ENCODE measurements around the gene PIWIL1. TPM values are rescaled to one million over a fixed set of nuclear protein-coding genes. Genes with fewer than 3 reads are reported as not detected.

The PIWIL1 gene
- polyA plus RNA-seq (2012; rRNA removed) = 0.03 and 0.05 TPM in 2 replicates
- 0.01 and 0.08 TPM in 2 replicates for polyA plus RNA-seq (2012; cell fraction: cytosol; rRNA removed)
- 0.04 and 0.05 TPM in 2 replicates for polyA plus RNA-seq (2012; cell fraction: nucleus; rRNA removed)

DNA sequence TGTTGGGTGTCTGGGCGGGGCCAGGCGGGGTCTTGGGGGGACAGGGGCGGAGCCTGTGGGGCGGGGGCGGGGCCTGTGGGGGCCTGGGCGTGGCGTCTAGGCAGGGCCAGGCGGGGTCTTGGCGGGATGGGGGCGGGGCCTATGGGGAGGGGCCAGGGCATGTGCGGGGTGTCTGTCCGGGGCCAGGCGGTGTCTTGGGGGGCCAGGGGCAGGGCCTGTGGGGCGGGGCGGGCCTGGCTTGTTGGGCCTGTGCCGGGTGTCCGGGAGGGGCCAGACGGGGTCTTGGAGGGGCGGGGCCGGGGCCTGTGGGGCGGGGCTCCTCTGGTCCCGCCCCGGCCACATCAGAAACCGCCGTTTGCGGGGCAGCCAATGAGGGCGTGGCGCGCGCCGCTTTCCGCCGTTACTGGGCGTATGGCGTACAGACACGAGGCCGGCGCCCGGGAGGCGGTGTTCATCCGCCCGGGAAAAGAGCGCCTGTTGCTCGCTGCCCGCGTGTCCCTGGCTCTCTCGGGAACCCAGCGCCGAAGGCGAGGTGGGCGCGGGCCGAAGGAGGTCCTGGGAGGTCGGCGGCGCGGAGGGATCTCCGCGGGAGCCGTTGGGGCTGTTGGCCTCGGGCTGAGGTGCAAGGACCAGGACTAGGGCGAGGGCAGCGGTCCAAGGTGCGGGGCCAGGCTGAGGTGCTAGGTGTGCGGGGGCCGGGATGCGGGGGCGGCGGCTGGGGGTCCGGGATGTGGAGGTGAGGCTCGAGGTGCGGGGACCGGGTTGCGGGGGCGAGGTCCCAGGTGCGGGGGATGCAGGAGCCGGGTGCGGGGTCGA lies at the start of gene PIWIL1:
Gene PIWIL1, plus strand, starts transcription at position 400 of the 816 bp plus-strand sequence. CDS start 4,705 bp downstream, outside the sequence.
- Histone ChIP-seq H3K9me3 (no peaks in the 10 kb centered on the region), H3K36me3 (replicated peaks in 1 of 2; ENCODE audit: control insufficient read depth in 1 of 2, insufficient read depth in 2 of 2, low read length in 1 of 2) (no peaks in the 10 kb centered on the region), H3K4me2 (no peak within 1 kb of the TSS), H3K79me2 (ENCODE audit: insufficient read depth) (no peaks in the 10 kb centered on the region), H3K27me3 (ENCODE audit: insufficient read depth) (no peaks in the 10 kb centered on the region), H4K20me1 (ENCODE audit: insufficient read depth) (no peaks in the 10 kb centered on the region), H3K9me2 (no peaks in the 10 kb centered on the region), H3K27ac (ENCODE audit: low read depth in 2 of 2, low read length in 1 of 2) (no peak within 1 kb of the TSS), H3K9ac (no peak within 1 kb of the TSS), H3F3A (replicated peaks; ENCODE audit: insufficient read depth) (no peaks in the 10 kb centered on the region), H2AFZ (ENCODE audit: low read depth) (no peak within 1 kb of the TSS), H3K4me3 (ENCODE audit: low read depth in 2 of 2, low read length in 1 of 2) (peak within 1 kb of the TSS in 1 of 2 experiments; percentile 37; a peak in 1 of 4 replicates), H3K4me1 (ENCODE audit: control insufficient read depth in 1 of 2, insufficient read depth in 2 of 2, low read depth in 1 of 2, low read length in 1 of 2) (peaks cover 0 to 2% of the 10 kb centered on the region in 2 experiments; a peak in 1 of 4 replicates)
- peak; percentile 56 for TF ChIP-seq CHD2 (IDR thresholded peaks at IDR 0.05; ENCODE audit: low read length, partially characterized antibody)
- TF ChIP-seq YY1 (IDR thresholded peaks at IDR 0.05; ENCODE audit: low read depth) = no peak
- ChIA-PET CTCF (interaction anchor here (0.8 to 8.6 kb wide), 8 partner anchors 15 to 415 kb away, joined by 3 to 100 read pairs (median 22); no protein-coding TSS in a partner anchor), POLR2A (no interaction called here)
- 29% methylated on average over 24 of the region's 79 CpGs for WGBS (ENCODE audit: low lambda C conversion rate)
- DNase-seq = peak; percentile 94

- Histone ChIP-seq H3K27me3 (ENCODE audit: insufficient read depth) (no peaks in the 10 kb centered on the region), H3K79me2 (ENCODE audit: insufficient read depth) (no peaks in the 10 kb centered on the region), H3F3A (replicated peaks; ENCODE audit: insufficient read depth) (no peaks in the 10 kb centered on the region), H3K4me2 (no peak overlapping the region), H4K20me1 (ENCODE audit: insufficient read depth) (no peaks in the 10 kb centered on the region), H3K9ac (no peak overlapping the region), H3K4me1 (ENCODE audit: control insufficient read depth in 1 of 2, insufficient read depth in 2 of 2, low read depth in 1 of 2, low read length in 1 of 2) (no peaks in the 10 kb centered on the region), H2AFZ (ENCODE audit: low read depth) (no peak overlapping the region), H3K4me3 (ENCODE audit: low read depth in 2 of 2, low read length in 1 of 2) (no peak overlapping the region), H3K9me2 (no peaks in the 10 kb centered on the region), H3K36me3 (replicated peaks in 1 of 2; ENCODE audit: control insufficient read depth in 1 of 2, insufficient read depth in 2 of 2, low read length in 1 of 2) (no peaks in the 10 kb centered on the region), H3K27ac (ENCODE audit: low read depth in 2 of 2, low read length in 1 of 2) (no peak overlapping the region), H3K9me3 (no peaks in the 10 kb centered on the region)
- POLR2A ChIA-PET = no interaction called here
- DNase-seq = no peak
- CTCF ChIA-PET = interaction anchor here (1.0 kb wide), 1 partner anchor 246 kb away, joined by 4 read pairs; no protein-coding TSS in a partner anchor
- WGBS (ENCODE audit: low lambda C conversion rate) = 17% methylated on average over 4 of the region's 4 CpGs
- TF ChIP-seq NFIC (IDR thresholded peaks at IDR 0.05; ENCODE audit: borderline replicate concordance) (no peak), IRF3 (IDR thresholded peaks at IDR 0.05; ENCODE audit: low read depth, low read length) (no peak), GABPA (IDR thresholded peaks at IDR 0.05; ENCODE audit: low read depth) (no peak), USF2 (IDR thresholded peaks at IDR 0.05; ENCODE audit: borderline replicate concordance, low read depth, low read length) (no peak), RCOR1 (IDR thresholded peaks at IDR 0.05; ENCODE audit: low read length) (no peak), JUND (IDR thresholded peaks at IDR 0.05) (no peak), FOXJ3 (CRISPR knock-in tag; IDR thresholded peaks at IDR 0.05) (no peak), RAD21 (IDR thresholded peaks at IDR 0.05; ENCODE audit: low read length) (no peak), YY1 (IDR thresholded peaks at IDR 0.05; ENCODE audit: low read depth) (no peak), ZBTB33 (IDR thresholded peaks at IDR 0.05; ENCODE audit: borderline replicate concordance, low read depth) (no peak), CTCF (IDR thresholded peaks at IDR 0.05) (no peak), EP300 (IDR thresholded peaks at IDR 0.05; ENCODE audit: borderline replicate concordance in 1 of 2, low read depth in 1 of 2, low read length in 1 of 2) (no peak)
- TF ChIP-seq, protein P1, sequence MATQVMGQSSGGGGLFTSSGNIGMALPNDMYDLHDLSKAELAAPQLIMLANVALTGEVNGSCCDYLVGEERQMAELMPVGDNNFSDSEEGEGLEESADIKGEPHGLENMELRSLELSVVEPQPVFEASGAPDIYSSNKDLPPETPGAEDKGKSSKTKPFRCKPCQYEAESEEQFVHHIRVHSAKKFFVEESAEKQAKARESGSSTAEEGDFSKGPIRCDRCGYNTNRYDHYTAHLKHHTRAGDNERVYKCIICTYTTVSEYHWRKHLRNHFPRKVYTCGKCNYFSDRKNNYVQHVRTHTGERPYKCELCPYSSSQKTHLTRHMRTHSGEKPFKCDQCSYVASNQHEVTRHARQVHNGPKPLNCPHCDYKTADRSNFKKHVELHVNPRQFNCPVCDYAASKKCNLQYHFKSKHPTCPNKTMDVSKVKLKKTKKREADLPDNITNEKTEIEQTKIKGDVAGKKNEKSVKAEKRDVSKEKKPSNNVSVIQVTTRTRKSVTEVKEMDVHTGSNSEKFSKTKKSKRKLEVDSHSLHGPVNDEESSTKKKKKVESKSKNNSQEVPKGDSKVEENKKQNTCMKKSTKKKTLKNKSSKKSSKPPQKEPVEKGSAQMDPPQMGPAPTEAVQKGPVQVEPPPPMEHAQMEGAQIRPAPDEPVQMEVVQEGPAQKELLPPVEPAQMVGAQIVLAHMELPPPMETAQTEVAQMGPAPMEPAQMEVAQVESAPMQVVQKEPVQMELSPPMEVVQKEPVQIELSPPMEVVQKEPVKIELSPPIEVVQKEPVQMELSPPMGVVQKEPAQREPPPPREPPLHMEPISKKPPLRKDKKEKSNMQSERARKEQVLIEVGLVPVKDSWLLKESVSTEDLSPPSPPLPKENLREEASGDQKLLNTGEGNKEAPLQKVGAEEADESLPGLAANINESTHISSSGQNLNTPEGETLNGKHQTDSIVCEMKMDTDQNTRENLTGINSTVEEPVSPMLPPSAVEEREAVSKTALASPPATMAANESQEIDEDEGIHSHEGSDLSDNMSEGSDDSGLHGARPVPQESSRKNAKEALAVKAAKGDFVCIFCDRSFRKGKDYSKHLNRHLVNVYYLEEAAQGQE (IDR thresholded peaks at IDR 0.05; ENCODE audit: low read depth, low read length) = no peak
- TF ChIP-seq, protein P2, sequence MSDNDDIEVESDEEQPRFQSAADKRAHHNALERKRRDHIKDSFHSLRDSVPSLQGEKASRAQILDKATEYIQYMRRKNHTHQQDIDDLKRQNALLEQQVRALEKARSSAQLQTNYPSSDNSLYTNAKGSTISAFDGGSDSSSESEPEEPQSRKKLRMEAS (IDR thresholded peaks at IDR 0.05; ENCODE audit: low read depth) = no peak
Measured at GRCh38 chr12:130288206-130288605, 49.5 kb upstream of the PIWIL1 start.
